Posterior vena cava (tissue), 2 donors: ENCODE data around the gene ZNF783. TPM values are rescaled to one million over a fixed set of nuclear protein-coding genes. Genes with fewer than 3 reads are reported as not detected.

Experiments used
- DNase-seq: peaks from one replicate; pipeline ENCODE4 v3.0.0-alpha.2; 2020; ENCODE audit warnings: low spot score
- intact Hi-C, 2 donors: fragments of 100-400 bp; cut with DNase I; formaldehyde crosslinking; loops; one replicate each; pipeline versions ENCODE4 v1.14.1 to v1.14.2; 2022 to 2023
- total RNA-seq, 2 donors: library from RNA; stranded (reverse); fragmentation: NEBNext Ultra II Directional; extraction: Animal tissue kit (Norgen Biotek cat#: 25700); gene quantifications; one replicate each; pipeline ENCODE4 v1.2.1, GENCODE V29; 2021
- donor health status: DM: yes; HTN: yes; CAD: no.
- donor health status: DM: yes; HTN: yes; CAD: no.

The ZNF783 gene
- total RNA-seq, 2 donors from 2014 or later, result 10.8 to 16.3 TPM

DNA sequence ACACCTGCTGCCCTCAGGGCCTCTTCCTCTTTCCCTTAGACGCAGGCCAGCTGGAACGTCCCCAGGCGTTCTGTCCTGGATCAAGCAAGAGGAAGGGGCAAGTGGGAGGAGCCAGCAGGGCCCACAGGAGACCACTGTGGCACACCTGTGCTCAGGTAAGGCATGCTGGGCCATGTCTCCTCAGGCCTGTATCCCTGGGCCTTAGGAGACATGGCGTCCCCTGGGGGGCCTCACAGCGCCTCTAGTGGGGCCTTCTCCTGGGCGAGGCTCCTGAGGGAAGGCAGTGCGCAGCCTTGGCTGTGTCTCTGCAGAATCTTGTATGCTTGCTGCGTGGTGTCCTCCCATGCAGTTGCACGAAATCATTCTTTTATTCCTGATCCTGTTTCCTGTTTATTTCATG lies 31.3 kb downstream of the ZNF783 start:
- peak; percentile 64 for DNase-seq

DNA sequence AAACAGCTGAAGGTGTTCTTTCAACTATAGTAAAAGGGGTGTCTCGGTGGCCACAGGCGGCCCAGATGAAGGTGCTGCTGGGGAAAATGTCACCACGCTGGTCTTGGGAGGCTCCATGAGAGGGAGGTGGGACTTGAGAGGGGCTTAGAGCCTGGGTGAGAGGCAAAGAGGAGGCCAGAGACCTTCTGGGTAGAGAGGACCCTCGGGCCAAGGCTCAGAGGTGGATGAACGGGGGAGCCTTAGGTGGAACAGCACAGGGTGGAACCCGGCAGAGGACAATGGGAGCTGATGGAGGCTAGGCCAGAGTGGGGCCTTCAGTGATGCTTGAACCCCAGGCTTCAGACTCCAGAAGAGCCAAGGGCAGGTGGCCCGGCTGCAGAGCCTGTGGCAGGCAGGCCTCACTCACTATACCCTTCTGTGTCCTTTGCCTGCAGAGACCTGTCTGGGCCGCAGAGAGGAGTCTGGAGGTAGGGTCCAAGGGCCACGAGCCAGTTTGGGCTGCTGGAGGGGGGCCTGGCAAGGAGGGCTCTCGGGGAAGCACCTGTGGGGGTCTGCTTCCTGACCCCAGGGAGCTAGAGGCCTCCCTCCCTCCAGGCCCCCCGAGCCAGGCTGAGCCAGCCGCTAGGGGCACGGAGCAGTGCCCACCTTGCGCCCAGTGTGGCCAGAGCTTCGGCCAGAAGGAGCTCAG lies 32.1 kb downstream of the ZNF783 start:
- peak; percentile 65 for DNase-seq
- intact Hi-C loops, result loop anchor here in 1 of 2 donors (10.0 kb wide), 1 partner anchor 231 kb away; no protein-coding TSS in a partner anchor

More for the DNA sequence above, 31.3 kb downstream of the ZNF783 start:
- intact Hi-C loops, result loop anchor here in 1 of 2 donors (10.0 kb wide), 1 partner anchor 231 kb away; no protein-coding TSS in a partner anchor

DNA sequence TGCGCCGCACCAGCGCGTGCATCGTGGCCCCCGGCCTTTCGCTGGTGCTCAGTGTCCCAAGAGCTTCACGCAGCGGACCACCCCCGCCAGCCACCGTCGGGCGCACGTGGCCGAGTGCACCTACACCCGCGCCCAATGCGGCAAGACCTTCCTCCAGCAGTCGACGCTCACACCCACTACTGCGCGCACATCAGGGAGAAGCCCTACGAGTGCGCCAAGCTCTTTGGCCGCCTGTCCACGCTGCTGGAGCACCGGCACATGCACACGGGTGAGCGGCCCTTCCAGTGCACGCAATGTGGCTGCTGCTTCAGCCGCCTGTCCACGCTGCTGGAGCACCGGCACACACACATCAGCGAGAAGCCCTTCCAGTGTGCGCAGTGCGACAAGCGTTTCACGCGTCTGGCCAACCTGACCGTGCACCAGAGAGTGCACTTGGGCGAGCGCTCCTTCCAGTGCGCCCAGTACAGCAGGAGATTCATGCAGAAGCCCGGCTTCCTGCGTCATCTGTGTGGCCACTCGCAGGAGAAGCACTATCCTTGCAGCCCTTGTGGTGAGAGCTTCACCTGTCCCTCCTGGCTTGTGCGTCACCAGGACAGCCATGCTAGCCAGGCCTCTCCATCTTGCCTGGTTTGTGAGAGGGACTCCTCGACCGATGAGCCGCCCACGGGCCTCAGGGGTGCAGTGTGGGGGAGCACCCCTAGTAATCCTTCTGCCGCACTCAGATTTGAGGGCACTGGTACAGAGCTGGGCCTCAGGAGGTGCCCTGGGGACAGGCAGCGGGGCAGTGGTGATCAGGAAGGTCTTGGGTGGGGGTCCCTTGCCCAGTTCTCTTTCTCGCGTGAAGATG lies 32.9 kb downstream of the ZNF783 start:
- intact Hi-C loops, result loop anchor here in 1 of 2 donors (10.0 kb wide), 1 partner anchor 230 kb away; no protein-coding TSS in a partner anchor
- peak; percentile 31 for DNase-seq

GRCh38 chr7:149295481-149295850 lies 33.5 kb downstream of the ZNF783 start:
- DNase-seq, result no peak
- intact Hi-C loops, result loop anchor here in 1 of 2 donors (10.0 kb wide), 1 partner anchor 229 kb away; no protein-coding TSS in a partner anchor

DNA sequence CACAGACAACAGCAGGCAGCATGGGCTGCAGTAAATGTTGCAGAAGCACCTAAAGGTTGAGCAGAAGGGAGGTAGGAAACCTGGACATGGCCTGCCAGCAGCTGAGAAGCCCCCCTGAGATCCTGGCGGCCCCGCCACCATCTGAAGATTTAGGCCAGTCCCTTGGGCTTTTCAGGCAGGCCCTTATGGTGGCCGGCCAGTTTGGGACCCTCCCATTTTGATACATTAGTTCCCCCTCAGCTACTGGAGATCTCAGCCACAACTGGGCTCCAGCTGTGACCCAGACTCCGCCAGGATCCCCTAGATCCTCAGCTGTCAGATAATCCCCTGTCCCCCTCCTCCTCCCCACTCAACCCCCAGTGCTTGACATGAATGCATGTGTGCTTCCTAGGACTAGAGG lies 34.4 kb downstream of the ZNF783 start:
- no peak for DNase-seq
- intact Hi-C loops, result loop anchor here in 1 of 2 donors (10.0 kb wide), 1 partner anchor 228 kb away; no protein-coding TSS in a partner anchor

GRCh38 chr7:149297034-149297755 lies 35.2 kb downstream of the ZNF783 start:
- no peak for DNase-seq

GRCh38 chr7:149300620-149301285 lies 38.8 kb downstream of the ZNF783 start:
- intact Hi-C loops, result no loop called here
- DNase-seq, result no peak

More at GRCh38 chr7:149297034-149297755, 35.2 kb downstream of the ZNF783 start:
- intact Hi-C loops, result loop anchor here in 1 of 2 donors (10.0 kb wide), 1 partner anchor 228 kb away; no protein-coding TSS in a partner anchor

- DNase-seq, result no peak
- intact Hi-C loops, result no loop called here
Measured at GRCh38 chr7:149302222-149302621, 40.2 kb downstream of the ZNF783 start.

DNA sequence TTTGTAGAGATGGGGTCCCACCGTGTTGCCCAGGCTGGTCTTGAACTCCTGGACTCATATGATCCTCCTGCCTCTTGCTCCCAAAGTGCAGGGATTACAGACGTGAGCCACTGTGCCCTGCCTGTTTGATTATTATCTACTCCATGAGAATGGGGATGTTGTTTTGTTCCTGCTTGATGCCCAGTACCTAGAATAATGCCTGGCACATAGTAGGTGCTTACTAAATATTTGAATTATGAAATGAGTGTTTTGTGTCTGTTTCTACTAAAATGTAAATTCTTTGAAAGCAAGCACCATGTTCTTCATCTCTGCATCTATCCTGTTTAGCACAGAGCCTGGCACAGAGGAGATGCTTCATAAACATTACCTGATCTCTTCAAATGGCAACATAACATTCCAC lies 40.9 kb downstream of the ZNF783 start:
- intact Hi-C loops, result no loop called here

DNA sequence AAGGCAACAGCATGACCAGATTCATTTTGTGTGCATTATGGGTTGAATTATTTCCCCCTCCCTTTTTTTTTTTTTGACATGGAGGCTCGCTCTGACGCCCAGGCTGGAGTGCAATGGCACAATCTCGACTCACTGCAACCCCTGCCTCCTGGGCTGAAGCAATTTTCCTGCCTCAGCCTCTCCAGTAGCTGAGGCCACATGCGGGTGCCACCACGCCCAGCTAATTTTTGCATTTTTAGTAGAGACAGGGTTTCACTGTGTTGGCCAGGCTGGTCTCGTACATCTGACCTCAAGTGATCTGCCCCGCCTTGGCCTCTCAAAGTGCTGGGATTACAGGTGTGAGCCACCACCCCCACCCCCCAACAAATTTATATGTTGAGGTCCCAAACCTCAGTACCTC lies 42.0 kb downstream of the ZNF783 start:
- intact Hi-C loops, result no loop called here
- no peak for DNase-seq

More for the DNA sequence above, 40.9 kb downstream of the ZNF783 start:
- no peak for DNase-seq

DNA sequence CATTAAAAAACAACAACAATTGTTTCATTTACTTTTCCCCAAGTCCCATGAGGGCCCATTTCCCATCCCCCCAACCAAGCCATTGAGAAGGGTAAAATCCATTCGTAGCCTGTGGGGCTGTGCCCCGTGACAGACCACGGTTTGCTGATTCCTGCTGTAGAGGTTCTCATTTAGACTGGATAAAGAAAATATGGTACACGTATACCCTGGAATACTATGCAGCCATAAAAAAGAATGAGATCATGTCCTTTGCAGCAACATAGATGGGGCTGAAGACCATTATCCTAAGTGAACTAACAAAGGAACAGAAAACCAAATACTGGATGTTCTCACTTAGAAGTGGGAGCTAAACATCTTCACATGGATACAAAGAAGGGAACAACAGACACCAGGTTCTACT lies 44.9 kb downstream of the ZNF783 start:
- intact Hi-C loops, result no loop called here
- DNase-seq, result no peak

DNA sequence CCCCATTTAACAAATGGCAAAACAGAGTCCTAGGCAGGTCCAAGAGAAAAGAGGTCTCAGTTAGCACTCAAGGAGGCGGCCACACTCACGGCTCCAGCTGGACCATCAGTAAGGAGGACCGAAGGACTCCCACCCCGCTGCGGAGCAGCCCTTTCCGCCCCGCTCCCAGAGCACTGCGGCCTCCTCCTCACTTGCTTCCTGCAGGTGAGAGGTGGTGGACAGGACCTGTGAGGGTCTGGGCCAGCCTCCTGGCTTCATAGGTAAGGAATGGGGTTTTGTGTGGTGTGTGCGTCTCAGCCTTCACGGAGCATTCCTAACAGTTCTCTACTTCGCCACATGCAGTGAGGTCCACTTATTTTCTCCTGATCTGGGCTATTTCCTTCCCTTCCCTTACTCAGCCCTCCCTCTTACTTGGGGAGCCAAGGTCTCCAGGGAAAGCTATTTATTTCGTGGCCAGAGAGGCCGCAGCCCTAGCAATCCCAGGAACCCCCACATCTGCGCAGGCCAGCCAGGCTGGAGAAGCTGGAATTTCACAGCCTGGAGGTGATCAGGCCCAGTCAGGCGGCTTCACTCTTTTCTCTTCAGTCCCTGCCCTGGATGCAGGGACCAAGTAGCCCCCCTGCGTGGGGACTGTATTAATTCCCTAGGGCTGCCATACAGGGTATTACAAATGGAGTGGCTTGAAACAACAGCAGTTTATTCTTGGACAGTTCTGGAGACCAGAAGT lies 45.9 kb downstream of the ZNF783 start:
- intact Hi-C loops, result no loop called here
- DNase-seq, result no peak

- no peak for DNase-seq
- intact Hi-C loops, result no loop called here
Measured at GRCh38 chr7:149310113-149310836, 48.3 kb downstream of the ZNF783 start.

DNA sequence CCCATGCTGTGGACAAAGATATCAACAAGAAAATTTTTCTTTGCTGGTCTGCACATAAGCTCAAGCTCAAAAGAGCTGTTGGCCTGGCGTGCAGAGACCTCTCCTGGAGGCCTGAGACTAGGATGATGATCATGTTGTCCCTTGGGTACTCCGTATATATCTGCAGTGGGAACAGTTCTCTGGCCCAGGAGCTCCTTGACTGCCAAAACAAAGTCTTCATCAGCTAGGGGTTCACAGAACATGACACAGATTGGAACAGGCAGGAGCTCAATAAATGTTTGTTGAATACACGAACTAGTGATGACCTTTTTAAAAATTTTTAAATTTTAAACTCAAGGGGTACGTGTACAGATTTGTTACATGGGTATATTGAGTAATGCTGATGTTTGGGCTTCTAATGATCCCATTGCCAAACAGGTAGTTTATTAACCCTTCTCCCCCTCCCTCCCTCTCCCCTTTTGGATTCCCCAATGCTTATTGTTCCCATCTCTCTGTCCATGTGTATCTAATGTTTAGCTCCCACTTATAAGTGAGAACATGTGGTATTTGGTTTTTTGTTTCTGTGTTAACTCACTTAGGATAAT lies 49.1 kb downstream of the ZNF783 start:
- intact Hi-C loops, result no loop called here
- no peak for DNase-seq

- intact Hi-C loops, result no loop called here
- DNase-seq, result no peak
Measured at GRCh38 chr7:149313981-149314380, 52.0 kb downstream of the ZNF783 start.

- no peak for DNase-seq
- intact Hi-C loops, result no loop called here
Measured at GRCh38 chr7:149316606-149317005, 54.6 kb downstream of the ZNF783 start.

DNA sequence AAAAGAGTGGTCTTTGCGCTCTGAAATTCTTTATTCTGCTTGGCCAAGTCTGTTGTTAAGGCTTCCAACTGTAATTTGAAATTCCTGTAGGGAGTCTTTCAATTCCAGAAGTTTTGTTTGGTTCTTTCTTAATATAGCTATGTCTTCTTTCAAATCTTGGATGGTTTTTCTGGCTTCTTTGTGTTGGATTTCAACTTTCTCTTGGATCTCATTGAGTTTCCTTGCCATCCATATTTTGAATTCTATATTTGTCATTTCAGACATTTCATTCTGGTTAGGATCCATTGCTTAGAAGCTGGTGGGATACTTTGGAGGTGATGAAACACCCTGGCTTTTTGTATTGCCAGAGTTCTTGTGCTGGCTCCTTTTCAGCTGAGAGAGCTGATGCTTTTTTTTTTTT lies 55.5 kb downstream of the ZNF783 start:
- intact Hi-C loops, result no loop called here
- no peak for DNase-seq
